ENCODE data around the gene SLC36A3.

GRCh38 chr5:151275803-151276202 is 27.8 kb downstream of the SLC36A3 start:
- TF ChIP-seq POLR2A (IDR thresholded peaks at IDR 0.05; ENCODE audit: low read depth, low read length), result no peak
- TF ChIP-seq TAF1 (IDR thresholded peaks at IDR 0.05; ENCODE audit: borderline replicate concordance, low read depth, low read length), result no peak
- TF ChIP-seq POLR2AphosphoS5 (IDR thresholded peaks at IDR 0.05; ENCODE audit: low read depth, low read length), result no peak

Data from GM12892 (cell line).